Measurements from ENCODE around the gene KDM1A.

The KDM1A gene

GRCh38 chr1:23013657-23014056 is 5.6 kb upstream of the KDM1A start:
- no peak for DNase-seq (ENCODE audit: low read depth in 2 of 2)

GRCh38 chr1:23018661-23019093 is 591 bp upstream of the KDM1A start:
- no peak for DNase-seq (ENCODE audit: low read depth in 2 of 2)

- DNase-seq (ENCODE audit: low read depth in 2 of 2), result no peak
These were observed 776 bp downstream of the KDM1A start for GRCh38 chr1:23019863-23020625.

GRCh38 chr1:23020706-23021405 is 1.6 kb downstream of the KDM1A start:
- DNase-seq (ENCODE audit: low read depth in 2 of 2), result no peak

- no peak for DNase-seq (ENCODE audit: low read depth in 2 of 2)
These were observed 2.6 kb downstream of the KDM1A start for GRCh38 chr1:23021834-23022233.

GRCh38 chr1:23023174-23023845 is 4.0 kb downstream of the KDM1A start:
- DNase-seq (ENCODE audit: low read depth in 2 of 2), result no peak

- no peak for DNase-seq (ENCODE audit: low read depth in 2 of 2)
These were observed 7.3 kb downstream of the KDM1A start for GRCh38 chr1:23026568-23026967.

GRCh38 chr1:23027352-23027907 is 8.2 kb downstream of the KDM1A start:
- DNase-seq (ENCODE audit: low read depth in 2 of 2), result no peak

- no peak for DNase-seq (ENCODE audit: low read depth in 2 of 2)
These were observed 10.1 kb downstream of the KDM1A start for GRCh38 chr1:23029337-23029736.

- no peak for DNase-seq (ENCODE audit: low read depth in 2 of 2)
These were observed 16.7 kb downstream of the KDM1A start for GRCh38 chr1:23035823-23036452.

GRCh38 chr1:23037081-23037740 is 17.9 kb downstream of the KDM1A start:
- no peak for DNase-seq (ENCODE audit: low read depth in 2 of 2)

GRCh38 chr1:23039308-23039826 is 20.1 kb downstream of the KDM1A start:
- no peak for DNase-seq (ENCODE audit: low read depth in 2 of 2)

GRCh38 chr1:23040509-23040908 is 21.2 kb downstream of the KDM1A start:
- no peak for DNase-seq (ENCODE audit: low read depth in 2 of 2)

GRCh38 chr1:23044035-23044434 is 24.8 kb downstream of the KDM1A start:
- no peak for DNase-seq (ENCODE audit: low read depth in 2 of 2)

GRCh38 chr1:23050201-23050600 is 30.9 kb downstream of the KDM1A start:
- DNase-seq (ENCODE audit: low read depth in 2 of 2), result no peak

GRCh38 chr1:23051290-23051909 is 32.1 kb downstream of the KDM1A start:
- no peak for DNase-seq (ENCODE audit: low read depth in 2 of 2)

GRCh38 chr1:23057301-23057700 is 38.0 kb downstream of the KDM1A start:
- no peak for DNase-seq (ENCODE audit: low read depth in 2 of 2)

GRCh38 chr1:23062271-23062670 is 43.0 kb downstream of the KDM1A start:
- no peak for DNase-seq (ENCODE audit: low read depth in 2 of 2)

GRCh38 chr1:23065385-23065784 is 46.1 kb downstream of the KDM1A start:
- DNase-seq (ENCODE audit: low read depth in 2 of 2), result no peak

- no peak for DNase-seq (ENCODE audit: low read depth in 2 of 2)
These were observed 46.8 kb downstream of the KDM1A start for GRCh38 chr1:23066075-23066474.

GRCh38 chr1:23069149-23069548 is 49.9 kb downstream of the KDM1A start:
- DNase-seq (ENCODE audit: low read depth in 2 of 2), result no peak

Data from activated CD8-positive, alpha-beta memory T cell treated with anti-CD3 and anti-CD28 coated beads for 4 hours (primary cell).